Activated naive CD8-positive, alpha-beta T cell treated with anti-CD3 and anti-CD28 coated beads, Interleukin-2, amount 50 U/mL, for 24 hours (primary cell): ENCODE measurements around the gene PHRF1.
A peak's percentile ranks its signal among the peaks of the same experiment; 100 is the strongest.

Source experiments
- ATAC-seq: fragments of 150-1000 bp; cut with Tn5 transposase; one replicate; pipeline ENCODE4 v1.10.0; 2021
- DNase-seq: peaks from one replicate; pipeline ENCODE4 v3.0.0; 2021
- H3K27ac Mint-ChIP-seq: one replicate; pipeline ENCODE4 v1.8.0; 2021; ENCODE audit warnings: mild to moderate bottlenecking, mixed read lengths
- H3K27me3 Mint-ChIP-seq: one replicate; pipeline ENCODE4 v1.8.0; 2021; ENCODE audit warnings: mixed read lengths
- H3K36me3 Mint-ChIP-seq: one replicate; pipeline ENCODE4 v1.8.0; 2021; ENCODE audit warnings: low read depth, mixed read lengths
- H3K4me1 Mint-ChIP-seq: one replicate; pipeline ENCODE4 v1.8.0; 2021; ENCODE audit warnings: mixed read lengths
- H3K4me3 Mint-ChIP-seq: one replicate; pipeline ENCODE4 v1.8.0; 2021; ENCODE audit warnings: mild to moderate bottlenecking, moderate library complexity, mixed read lengths
- H3K9me3 Mint-ChIP-seq: one replicate; pipeline ENCODE4 v1.8.0; 2021; ENCODE audit warnings: mixed read lengths

Gene PHRF1

DNA sequence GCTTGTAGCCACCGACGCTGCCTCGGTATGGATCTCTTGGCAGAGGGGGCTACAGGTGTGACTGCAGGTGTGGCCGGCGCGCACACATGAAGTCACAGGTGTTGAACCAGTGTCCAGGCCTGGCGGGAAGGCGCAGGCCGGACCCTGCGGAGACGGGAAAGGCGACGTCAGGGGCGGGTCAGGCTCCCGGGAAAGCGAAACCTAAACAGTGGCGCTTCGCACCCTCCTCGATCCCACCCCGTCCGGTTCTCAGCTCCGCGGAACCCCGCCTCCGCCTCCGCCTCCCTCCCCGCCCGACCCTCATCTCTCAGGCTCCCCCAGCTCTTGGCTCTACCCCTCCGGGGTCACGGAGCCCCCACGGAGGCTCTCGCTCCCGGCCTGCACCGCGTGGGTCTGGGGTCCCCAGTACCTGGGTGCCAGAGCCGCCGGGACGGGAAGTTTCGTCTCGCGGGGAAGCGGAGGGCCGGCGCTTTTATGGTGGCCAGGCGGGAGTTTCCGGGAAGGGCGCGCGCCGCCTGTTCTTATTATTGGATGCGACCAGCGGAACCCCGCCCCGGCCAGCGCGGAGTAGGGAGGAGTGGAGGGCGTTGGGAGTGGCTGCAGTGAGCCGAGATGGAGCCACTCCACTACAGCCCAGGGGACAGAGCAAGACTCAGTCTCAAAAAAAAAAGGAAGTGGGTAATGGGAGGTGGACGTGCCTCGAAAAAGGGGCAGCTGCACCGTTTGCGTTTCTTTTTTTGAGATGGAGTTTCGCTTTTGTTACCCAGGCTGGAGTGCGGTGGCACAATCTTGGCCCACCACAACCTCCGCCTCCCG lies 39.4 kb downstream of the PHRF1 start, which contains the start of gene IRF7:
TSS of gene IRF7 (minus strand) at position 447 of the 816 bp plus-strand sequence. CDS start 586 bp downstream, outside the sequence.
- no peaks in the 10 kb centered on the region for H3K27me3 Mint-ChIP-seq
- peaks cover 19% of the 10 kb centered on the region for H3K4me1 Mint-ChIP-seq
- H3K36me3 Mint-ChIP-seq, result peaks cover 13% of the 10 kb centered on the region
- peak within 1 kb of the TSS; percentile 86 for H3K27ac Mint-ChIP-seq
- peak within 1 kb of the TSS; percentile 84 for H3K4me3 Mint-ChIP-seq
- peak; percentile 89 for DNase-seq
- ATAC-seq, result peak; percentile 83
- no peaks in the 10 kb centered on the region for H3K9me3 Mint-ChIP-seq

DNA sequence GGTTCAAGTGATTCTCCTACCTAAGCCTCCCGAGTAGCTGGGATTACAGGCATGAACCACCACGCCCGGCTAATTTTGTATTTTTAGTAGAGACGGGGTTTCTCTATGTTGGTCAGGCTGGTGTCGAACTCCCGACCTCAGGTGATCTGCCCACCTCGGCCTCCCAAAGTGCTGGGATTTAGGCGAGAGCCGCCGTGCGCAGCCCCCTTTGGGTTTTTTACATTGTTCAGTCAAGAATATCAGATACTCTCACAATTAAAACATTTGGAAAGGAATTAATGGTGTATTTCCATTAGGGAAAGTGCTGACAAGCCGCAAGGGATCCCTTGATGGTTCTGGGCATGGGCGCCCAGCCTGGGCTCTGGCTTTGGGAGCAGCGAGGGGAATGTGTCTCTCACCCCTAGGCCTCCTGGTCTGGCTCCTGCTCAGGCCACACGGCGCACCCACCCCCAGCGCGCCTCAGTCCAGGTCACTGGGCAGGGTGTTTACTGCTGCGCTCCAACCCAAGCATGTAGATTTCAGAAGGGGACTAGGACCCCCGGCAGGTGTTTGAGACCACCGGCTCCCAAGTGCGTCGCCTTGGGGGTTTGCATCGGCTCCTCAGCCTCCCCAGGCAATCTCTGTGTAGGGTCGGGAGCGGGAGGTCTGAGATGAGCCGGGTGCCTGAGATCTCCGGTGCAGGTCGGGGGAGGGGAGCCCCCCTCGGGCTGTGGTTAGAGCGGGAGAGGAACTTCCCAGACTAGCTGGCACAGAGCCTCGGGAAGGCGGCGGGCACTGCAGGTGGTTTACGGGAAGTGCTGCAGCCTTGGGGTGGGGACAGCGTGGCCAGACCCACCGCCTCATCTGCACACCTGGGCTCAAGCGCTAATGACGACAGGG lies 40.3 kb downstream of the PHRF1 start:
- Mint-ChIP-seq H3K27ac (peak overlapping the region; percentile 46), H3K36me3 (peaks cover 12% of the 10 kb centered on the region), H3K4me1 (peaks cover 19% of the 10 kb centered on the region), H3K9me3 (no peaks in the 10 kb centered on the region), H3K4me3 (peak overlapping the region; percentile 84), H3K27me3 (no peaks in the 10 kb centered on the region)
- no peak for DNase-seq
- ATAC-seq, result no peak

DNA sequence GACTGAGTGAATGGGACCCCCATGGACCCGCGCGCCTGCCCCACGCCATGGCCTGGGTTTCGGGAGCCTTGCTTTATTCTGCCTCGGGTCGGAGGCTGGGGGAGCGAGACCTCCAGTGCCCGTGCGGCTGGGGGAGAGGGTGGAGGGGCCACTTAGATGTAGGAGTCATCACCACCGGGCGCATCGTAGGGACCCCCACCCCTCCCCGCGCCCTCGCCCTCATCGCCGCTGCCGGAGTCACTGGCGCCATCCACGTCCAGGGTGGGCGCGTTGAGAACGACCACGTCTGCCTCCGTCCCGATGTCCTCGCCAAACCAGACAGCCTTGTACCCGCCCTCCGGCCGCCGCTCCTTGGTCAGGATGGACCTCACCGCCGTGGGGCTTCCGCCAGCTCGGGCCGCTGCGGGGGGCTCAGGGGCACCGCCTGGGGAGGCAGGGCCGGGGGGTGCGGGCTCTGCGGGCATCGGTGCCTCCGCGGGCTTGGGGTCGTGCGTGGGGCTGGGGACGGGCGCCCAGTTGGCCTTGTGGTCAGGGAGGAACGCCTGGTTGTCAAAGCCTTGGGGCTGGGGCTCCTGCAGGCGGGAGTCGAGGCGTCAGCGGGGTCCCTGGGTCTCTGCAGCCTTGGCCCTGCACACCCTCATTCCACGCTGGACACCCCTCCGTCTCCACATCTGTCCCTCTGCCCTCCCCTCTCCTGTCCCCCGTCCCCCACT lies 41.1 kb downstream of the PHRF1 start:
- H3K9me3 Mint-ChIP-seq, result no peaks in the 10 kb centered on the region
- H3K27me3 Mint-ChIP-seq, result no peaks in the 10 kb centered on the region
- H3K4me3 Mint-ChIP-seq, result no peak overlapping the region
- no peak overlapping the region for H3K27ac Mint-ChIP-seq
- H3K36me3 Mint-ChIP-seq, result peaks cover 7% of the 10 kb centered on the region
- ATAC-seq (no peak), DNase-seq (no peak)
- H3K4me1 Mint-ChIP-seq, result peaks cover 19% of the 10 kb centered on the region

DNA sequence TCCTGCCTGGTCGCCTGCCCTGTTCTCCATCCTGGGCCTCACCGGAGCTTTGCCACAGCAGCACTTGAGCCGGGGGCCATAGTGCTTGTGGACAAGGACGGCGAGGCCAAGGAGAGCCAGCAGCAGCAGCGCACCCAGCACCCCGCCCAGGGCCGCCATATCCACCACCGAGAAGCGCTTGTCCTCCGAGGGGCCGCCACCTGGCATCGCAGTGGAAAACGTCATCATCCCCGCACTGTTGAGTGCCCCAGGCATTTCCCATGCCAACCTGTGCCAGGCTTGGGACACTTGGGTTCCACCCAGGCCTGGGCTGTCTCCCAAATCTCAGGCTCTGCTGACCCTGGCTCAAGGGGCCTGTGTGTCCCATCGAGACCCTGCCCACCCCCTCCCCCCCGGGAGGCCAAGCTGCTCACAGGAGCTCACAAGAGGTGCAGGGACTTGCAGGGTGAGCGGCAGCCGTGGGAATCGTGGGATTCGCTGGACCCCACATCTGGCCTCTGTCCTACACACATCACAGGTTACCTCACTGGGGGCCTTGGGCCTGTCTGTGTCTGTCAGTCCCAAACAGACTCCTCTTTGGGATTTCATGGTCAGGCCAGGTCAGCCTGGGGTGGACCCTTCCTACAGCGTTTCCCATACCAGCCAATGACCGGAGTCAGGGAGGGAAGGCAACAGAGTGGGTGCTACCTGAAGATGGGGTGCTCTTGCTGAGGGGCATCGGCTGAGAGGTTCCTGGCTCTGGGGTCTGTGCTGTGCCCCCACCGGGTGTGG lies 41.8 kb downstream of the PHRF1 start:
- ATAC-seq, result no peak
- no peaks in the 10 kb centered on the region for H3K9me3 Mint-ChIP-seq
- no peak overlapping the region for H3K27ac Mint-ChIP-seq
- no peak for DNase-seq
- H3K36me3 Mint-ChIP-seq, result peaks cover 5% of the 10 kb centered on the region
- H3K4me3 Mint-ChIP-seq, result no peak overlapping the region
- no peaks in the 10 kb centered on the region for H3K27me3 Mint-ChIP-seq
- H3K4me1 Mint-ChIP-seq, result peaks cover 19% of the 10 kb centered on the region

DNA sequence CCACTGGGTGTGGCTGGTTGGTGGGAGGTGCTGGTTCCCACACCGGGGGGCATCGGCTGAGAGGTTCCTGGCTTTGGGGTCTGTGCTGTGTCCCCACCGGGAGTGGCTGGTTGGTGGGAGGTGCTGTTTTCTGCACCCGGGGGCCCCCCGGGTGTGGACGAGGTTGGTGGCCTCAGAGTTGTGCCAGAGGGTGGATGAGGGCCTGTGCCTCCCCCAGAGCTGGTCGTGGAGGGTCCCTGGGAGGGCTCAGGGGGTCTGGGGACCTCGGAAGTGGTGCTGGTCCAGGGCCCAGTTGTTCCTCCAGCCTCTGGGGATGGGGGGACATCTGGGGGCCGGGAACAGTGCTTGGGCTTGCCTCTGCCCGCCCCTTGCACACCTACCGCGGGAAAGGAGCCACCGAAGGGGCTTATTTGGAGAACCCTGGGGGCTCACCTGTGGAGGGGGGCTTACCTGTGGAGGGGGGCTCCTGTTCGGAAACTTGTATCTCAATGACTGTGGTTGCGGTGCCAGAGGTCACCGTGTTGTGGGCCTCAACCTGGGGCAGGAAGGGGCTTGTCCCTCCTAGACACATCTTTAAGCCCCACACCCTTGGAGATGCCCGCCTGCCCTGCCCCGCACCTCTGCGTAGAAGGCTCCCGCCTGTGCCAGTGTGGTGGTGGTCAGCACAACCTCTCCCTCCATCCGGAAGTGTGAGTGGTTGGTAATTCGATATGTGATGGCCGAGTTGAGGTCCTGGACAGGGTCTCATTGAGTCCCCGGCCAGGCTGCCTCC lies 42.8 kb downstream of the PHRF1 start:
- H3K36me3 Mint-ChIP-seq, result peaks cover 5% of the 10 kb centered on the region
- no peak overlapping the region for H3K4me3 Mint-ChIP-seq
- no peak overlapping the region for H3K27ac Mint-ChIP-seq
- H3K4me1 Mint-ChIP-seq, result peaks cover 18% of the 10 kb centered on the region
- DNase-seq (no peak), ATAC-seq (no peak)
- no peaks in the 10 kb centered on the region for H3K9me3 Mint-ChIP-seq
- H3K27me3 Mint-ChIP-seq, result no peaks in the 10 kb centered on the region

DNA sequence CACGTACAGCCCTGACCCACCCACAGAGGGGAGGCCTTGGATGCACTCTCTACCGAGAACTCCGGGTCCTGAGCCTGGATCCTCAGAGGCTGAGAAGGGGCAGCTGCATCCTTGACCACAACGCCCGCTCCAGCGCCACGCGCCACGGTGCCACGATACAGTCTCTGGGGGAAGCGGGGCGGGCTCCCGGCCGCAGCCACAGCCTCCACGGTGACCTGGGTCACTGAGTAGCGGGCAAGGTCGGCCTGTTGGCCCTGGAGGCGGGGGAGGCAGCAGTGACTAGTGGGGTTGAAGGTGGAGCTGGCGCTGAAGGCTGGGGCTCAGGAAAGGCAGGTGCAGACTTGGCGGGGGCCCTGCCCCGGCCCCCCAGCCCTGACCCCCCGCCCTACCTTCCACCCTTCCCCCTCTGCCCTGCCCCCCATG lies 43.4 kb downstream of the PHRF1 start:
- no peak overlapping the region for H3K27ac Mint-ChIP-seq
- no peak for DNase-seq
- H3K9me3 Mint-ChIP-seq, result no peaks in the 10 kb centered on the region

DNA sequence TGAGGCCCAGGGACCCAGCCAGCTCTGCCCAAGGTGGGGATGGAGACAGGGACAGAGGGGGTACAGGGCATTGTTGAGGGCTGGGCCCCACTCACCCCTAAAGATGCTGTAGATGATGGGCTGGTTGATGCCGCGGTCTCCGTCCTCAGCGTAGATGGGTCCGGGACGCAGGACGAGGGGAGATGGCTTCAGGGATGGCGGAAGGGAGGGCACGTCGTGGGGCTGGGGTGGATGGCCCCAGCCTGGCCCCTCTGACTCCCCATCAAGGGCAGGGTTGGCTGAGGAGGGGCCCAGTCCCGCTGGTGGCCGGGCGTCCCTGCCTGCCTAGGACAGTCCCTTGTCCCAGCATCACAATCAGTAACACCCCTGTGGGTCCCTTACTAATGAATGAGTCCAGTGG lies 43.9 kb downstream of the PHRF1 start:
- Mint-ChIP-seq H3K4me3 (no peak overlapping the region), H3K27ac (no peak overlapping the region), H3K4me1 (peaks cover 11% of the 10 kb centered on the region), H3K36me3 (no peaks in the 10 kb centered on the region), H3K27me3 (no peaks in the 10 kb centered on the region), H3K9me3 (no peaks in the 10 kb centered on the region)
- DNase-seq (no peak), ATAC-seq (no peak)

More for the DNA sequence above, 43.4 kb downstream of the PHRF1 start:
- no peaks in the 10 kb centered on the region for H3K36me3 Mint-ChIP-seq
- H3K27me3 Mint-ChIP-seq, result no peaks in the 10 kb centered on the region
- H3K4me3 Mint-ChIP-seq, result no peak overlapping the region
- no peak for ATAC-seq
- peaks cover 12% of the 10 kb centered on the region for H3K4me1 Mint-ChIP-seq

DNA sequence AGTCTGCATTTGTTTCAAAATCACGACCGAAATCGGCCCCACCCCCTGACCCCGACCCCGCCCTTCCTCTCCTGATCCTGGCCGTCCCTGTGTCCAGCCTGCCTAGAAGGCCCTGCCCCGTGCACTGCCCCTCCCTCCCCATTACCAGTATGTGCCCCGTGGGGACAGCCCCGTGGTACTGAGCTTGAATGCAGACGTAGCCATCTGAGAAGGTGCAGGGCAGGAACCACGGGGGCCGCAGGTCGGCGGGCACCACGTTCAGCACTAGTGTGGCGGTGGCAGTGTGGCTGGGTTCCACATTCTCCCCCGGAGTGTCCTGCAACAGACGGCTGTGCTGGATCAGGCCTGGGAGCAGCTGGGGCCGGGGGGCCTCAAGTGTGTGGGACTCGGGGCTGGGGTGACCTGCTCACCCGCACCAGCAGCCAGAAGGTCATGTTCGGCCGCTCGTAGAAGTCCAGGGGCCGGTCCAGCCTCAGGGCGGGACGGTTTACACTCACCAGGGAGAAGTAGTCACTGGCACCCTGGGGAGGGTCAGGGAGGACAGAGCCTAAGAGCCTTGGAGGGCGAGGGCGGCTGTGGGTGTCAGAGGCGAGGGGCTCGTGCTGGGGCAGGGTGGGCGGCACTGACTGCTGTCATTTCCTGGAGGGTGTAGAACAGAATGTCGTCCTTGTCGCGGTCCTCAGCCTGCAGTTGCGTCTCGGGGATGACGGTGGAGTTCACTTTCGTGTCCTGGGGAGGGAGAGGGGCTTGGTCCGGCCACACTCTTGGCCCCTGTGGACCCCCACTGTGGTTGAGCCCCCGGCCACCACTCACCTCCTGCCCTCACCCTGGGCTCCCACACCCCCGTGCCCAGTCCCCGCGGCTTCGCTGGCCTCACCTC lies 44.9 kb downstream of the PHRF1 start:
- H3K27ac Mint-ChIP-seq, result no peak overlapping the region
- H3K9me3 Mint-ChIP-seq, result no peaks in the 10 kb centered on the region
- peaks cover 5% of the 10 kb centered on the region for H3K4me1 Mint-ChIP-seq
- H3K36me3 Mint-ChIP-seq, result no peaks in the 10 kb centered on the region
- no peak overlapping the region for H3K4me3 Mint-ChIP-seq
- H3K27me3 Mint-ChIP-seq, result no peaks in the 10 kb centered on the region
- ATAC-seq (no peak), DNase-seq (no peak)

DNA sequence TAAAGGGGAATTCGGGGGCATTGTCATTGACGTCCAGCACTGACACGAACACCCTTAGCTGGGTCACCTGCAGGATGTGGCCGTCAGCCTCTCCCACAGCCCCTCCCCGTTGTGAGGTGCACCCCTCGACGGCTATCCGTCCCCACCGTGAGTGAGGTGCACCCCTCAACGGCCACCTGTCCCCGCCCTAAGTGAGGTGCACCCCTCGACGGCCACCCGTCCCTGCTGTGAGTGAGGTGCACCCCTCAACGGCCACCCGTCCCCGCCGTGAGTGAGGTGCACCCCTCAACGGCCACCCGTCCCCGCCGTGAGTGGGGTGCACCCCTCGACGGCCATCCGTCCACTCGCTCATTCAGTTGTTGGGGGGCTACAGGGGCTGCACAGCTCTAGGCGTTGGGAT lies 45.6 kb downstream of the PHRF1 start:
- no peak for DNase-seq
- H3K4me3 Mint-ChIP-seq, result no peak overlapping the region
- no peaks in the 10 kb centered on the region for H3K27me3 Mint-ChIP-seq
- no peaks in the 10 kb centered on the region for H3K4me1 Mint-ChIP-seq
- no peaks in the 10 kb centered on the region for H3K9me3 Mint-ChIP-seq
- no peak for ATAC-seq
- H3K36me3 Mint-ChIP-seq, result no peaks in the 10 kb centered on the region
- H3K27ac Mint-ChIP-seq, result no peak overlapping the region

DNA sequence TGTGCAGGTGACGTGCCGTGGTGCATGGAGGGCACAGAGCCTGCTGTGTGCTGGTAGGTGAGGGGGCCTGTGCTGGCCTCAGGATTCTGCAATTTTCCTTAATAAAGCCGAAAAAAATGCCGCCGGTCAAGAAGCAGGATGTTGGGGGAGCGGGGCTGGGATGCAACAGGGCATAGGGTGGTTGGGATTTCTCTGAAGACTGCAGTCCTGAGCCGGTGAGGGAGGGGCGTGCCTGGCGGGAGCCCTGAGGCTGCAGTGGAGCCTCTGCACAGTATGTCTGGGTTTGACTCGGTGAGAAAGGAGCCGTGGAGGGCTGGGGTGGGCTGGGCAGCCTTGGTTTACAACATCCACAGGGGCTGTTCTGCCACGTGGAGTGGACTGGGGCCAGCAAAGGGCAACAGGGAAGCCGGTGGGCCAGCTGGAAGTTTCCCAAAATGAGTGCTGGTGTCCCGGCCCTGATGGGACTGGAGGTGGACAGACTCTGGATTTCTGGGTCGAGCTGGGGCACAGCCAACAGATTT lies 47.1 kb downstream of the PHRF1 start:
- Mint-ChIP-seq H3K4me3 (no peak overlapping the region), H3K36me3 (peaks cover under 1% of the 10 kb centered on the region), H3K9me3 (no peaks in the 10 kb centered on the region), H3K27me3 (peaks cover 10% of the 10 kb centered on the region), H3K4me1 (peaks cover 8% of the 10 kb centered on the region), H3K27ac (no peak overlapping the region)
- ATAC-seq, result no peak
- DNase-seq, result no peak

DNA sequence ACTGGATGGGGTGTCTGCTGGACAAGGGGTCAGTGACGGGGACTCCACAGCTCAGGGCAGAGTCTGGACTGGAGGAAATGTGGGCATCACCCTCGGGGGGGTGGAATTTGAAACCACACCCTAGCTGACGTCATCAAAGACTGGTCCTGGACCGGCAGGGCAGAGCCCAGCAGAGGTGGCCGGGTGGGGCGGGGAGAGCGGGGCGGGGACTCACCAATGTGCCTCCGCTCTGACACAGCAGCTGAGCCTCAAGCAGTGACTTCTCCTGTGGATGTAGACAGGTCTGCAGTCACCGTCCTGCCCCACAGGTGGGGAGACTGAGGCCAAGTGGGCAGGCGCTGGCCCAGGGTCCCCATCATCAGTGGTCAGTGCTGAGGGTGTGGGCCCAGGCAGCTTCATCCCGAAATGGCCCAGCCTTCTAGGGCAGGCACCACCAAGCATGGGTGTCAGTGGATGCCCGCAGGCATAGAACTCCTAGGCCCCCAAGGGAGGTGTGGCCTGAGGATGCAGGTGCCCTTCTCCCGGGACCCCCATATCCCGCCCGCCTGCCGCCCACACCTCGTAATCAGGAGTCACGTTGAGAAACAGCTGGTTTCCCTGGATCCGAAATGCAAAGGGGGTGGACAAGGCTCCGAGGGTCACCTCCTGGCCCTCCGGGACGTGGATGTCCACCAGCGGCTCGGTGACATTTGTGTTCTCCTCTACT lies 47.9 kb downstream of the PHRF1 start:
- no peaks in the 10 kb centered on the region for H3K9me3 Mint-ChIP-seq
- H3K27me3 Mint-ChIP-seq, result peaks cover 13% of the 10 kb centered on the region
- ATAC-seq, result no peak
- peaks cover 2% of the 10 kb centered on the region for H3K36me3 Mint-ChIP-seq
- DNase-seq, result no peak
- no peak overlapping the region for H3K4me3 Mint-ChIP-seq
- peaks cover 15% of the 10 kb centered on the region for H3K4me1 Mint-ChIP-seq
- no peak overlapping the region for H3K27ac Mint-ChIP-seq
